Neural cell (in vitro differentiated cells): ENCODE results near the gene NTRK2. TPM values are rescaled to one million over a fixed set of nuclear protein-coding genes. Genes with fewer than 3 reads are reported as not detected.

ENCODE experiments used
- H2AFZ ChIP-seq: fragments of 200-600, 300-800 bp; sonication (generic), shearing (Covaris generic); 2 replicates; pipeline ENCODE4 v1.6.0; 2014; ENCODE audit warnings: low read depth, mild to moderate bottlenecking, antibody characterized with exemption, low read length, moderate library complexity
- H3F3A ChIP-seq: fragments of 200-600 bp; shearing (Covaris generic); 2 replicates; pipeline ENCODE4 v1.6.1; 2016; ENCODE audit warnings: mild to moderate bottlenecking, moderate library complexity, mixed read lengths, antibody characterized with exemption, low read length; ENCODE audit not compliant: insufficient read depth, poor library complexity, severe bottlenecking
- H3K27ac ChIP-seq: fragments of 200-600, 300-800 bp; sonication (generic), shearing (Covaris generic); 2 replicates; pipeline ENCODE4 v1.5.1; 2014; ENCODE audit warnings: mild to moderate bottlenecking, low read length, moderate library complexity
- H3K27me3 ChIP-seq: fragments of 300-800, 200-600 bp; sonication (generic), shearing (Covaris generic); 2 replicates; pipeline ENCODE4 v1.6.0; 2014; ENCODE audit warnings: mild to moderate bottlenecking, low read depth, low read length, moderate library complexity; ENCODE audit not compliant: insufficient read depth
- H3K36me3 ChIP-seq: fragments of 300-800, 200-600 bp; sonication (generic), shearing (Covaris generic); 2 replicates; pipeline ENCODE4 v1.5.1; 2014; ENCODE audit warnings: mild to moderate bottlenecking, antibody characterized with exemption, low read length, moderate library complexity; ENCODE audit not compliant: insufficient read depth
- H3K4me2 ChIP-seq: fragments of 300-800, 200-600 bp; sonication (generic), shearing (Covaris generic); 2 replicates; pipeline ENCODE4 v1.6.0; 2014; ENCODE audit warnings: mild to moderate bottlenecking, low read length
- H3K4me3 ChIP-seq: fragments of 300-800, 200-600 bp; sonication (generic), shearing (Covaris generic); 2 replicates; pipeline ENCODE4 v1.5.1; 2014; ENCODE audit warnings: mild to moderate bottlenecking, low read length, moderate library complexity
- H3K79me2 ChIP-seq: fragments of 200-600 bp; shearing (Covaris generic); replicated peaks from 2 replicates; pipeline ENCODE4 v1.6.0; 2014; ENCODE audit warnings: mild to moderate bottlenecking, low read length, moderate library complexity; ENCODE audit not compliant: insufficient read depth
- H3K9ac ChIP-seq: fragments of 300-800, 200-600 bp; sonication (generic), shearing (Covaris generic); 2 replicates; pipeline ENCODE4 v1.6.1; 2016; ENCODE audit warnings: mild to moderate bottlenecking, low read length, mixed read lengths
- H3K9me2 ChIP-seq: fragments of 200-600 bp; shearing (Covaris generic); 2 replicates; pipeline ENCODE4 v1.6.1; 2016; ENCODE audit warnings: mild to moderate bottlenecking, low read length, mixed read lengths; ENCODE audit not compliant: insufficient read depth
- H3K9me3 ChIP-seq: fragments of 200-600, 300-800 bp; sonication (generic), shearing (Covaris generic); 2 replicates; pipeline ENCODE4 v1.6.1; 2016; ENCODE audit warnings: mild to moderate bottlenecking, mixed run types, low read length, moderate library complexity, mixed read lengths
- H4K20me1 ChIP-seq: fragments of 200-600 bp; shearing (Covaris generic); 2 replicates; pipeline ENCODE4 v1.6.1; 2016; ENCODE audit warnings: mild to moderate bottlenecking, mixed run types; ENCODE audit not compliant: insufficient read depth
- CTCF ChIP-seq: fragments of 450-650 bp; IDR thresholded peaks from 2 replicates; pipeline ENCODE4 v1.5.1; 2014; ENCODE audit warnings: antibody characterized with exemption, mild to moderate bottlenecking, moderate library complexity; ENCODE audit not compliant: poor library complexity, severe bottlenecking
- EP300 ChIP-seq: fragments of 450-650 bp; conservative IDR thresholded peaks from 2 replicates; pipeline ENCODE4 v1.6.1; 2014; ENCODE audit warnings: antibody characterized with exemption, mild to moderate bottlenecking, moderate library complexity; ENCODE audit not compliant: poor library complexity, severe bottlenecking
- EZH2 ChIP-seq: fragments of 200-600, 300-800 bp; shearing (Covaris generic), sonication (generic); IDR thresholded peaks from 2 replicates; pipeline ENCODE4 v1.6.1; 2014; ENCODE audit warnings: antibody characterized with exemption, low read length, borderline replicate concordance, mild to moderate bottlenecking; ENCODE audit not compliant: insufficient read depth, poor library complexity, severe bottlenecking
- MXI1 ChIP-seq: fragments of 450-650 bp; conservative IDR thresholded peaks from 2 replicates; pipeline ENCODE4 v1.6.1; 2014; ENCODE audit warnings: antibody characterized with exemption, mild to moderate bottlenecking; ENCODE audit not compliant: poor library complexity, severe bottlenecking
- POLR2AphosphoS5 ChIP-seq: IDR thresholded peaks from 2 replicates; pipeline ENCODE4 v1.6.1; 2012
- RAD21 ChIP-seq: fragments of 450-650 bp; conservative IDR thresholded peaks from 2 replicates; pipeline ENCODE4 v1.6.1; 2014; ENCODE audit warnings: antibody characterized with exemption, mild to moderate bottlenecking, moderate library complexity
- SMC3 ChIP-seq: fragments of 450-650 bp; conservative IDR thresholded peaks from 2 replicates; pipeline ENCODE4 v1.6.1; 2014; ENCODE audit warnings: antibody characterized with exemption, mild to moderate bottlenecking, moderate library complexity; ENCODE audit not compliant: poor library complexity
- TAF1 ChIP-seq: IDR thresholded peaks from 2 replicates; pipeline ENCODE4 v1.6.1; 2012; ENCODE audit warnings: low read depth
- polyA plus RNA-seq: library from polyadenylated mRNA; depleted of rRNA; stranded (reverse); fragments of >200 nt; gene quantifications from 2 replicates; pipeline ENCODE4 v1.2.3, GENCODE V29; 2014
- TF ChIP-seq, protein P1 (sequence below): IDR thresholded peaks from 2 replicates; pipeline ENCODE4 v1.6.1; 2012; ENCODE audit warnings: borderline replicate concordance

The NTRK2 gene
- polyA plus RNA-seq, 1 donor from 2014 or later = 14.2 TPM

DNA sequence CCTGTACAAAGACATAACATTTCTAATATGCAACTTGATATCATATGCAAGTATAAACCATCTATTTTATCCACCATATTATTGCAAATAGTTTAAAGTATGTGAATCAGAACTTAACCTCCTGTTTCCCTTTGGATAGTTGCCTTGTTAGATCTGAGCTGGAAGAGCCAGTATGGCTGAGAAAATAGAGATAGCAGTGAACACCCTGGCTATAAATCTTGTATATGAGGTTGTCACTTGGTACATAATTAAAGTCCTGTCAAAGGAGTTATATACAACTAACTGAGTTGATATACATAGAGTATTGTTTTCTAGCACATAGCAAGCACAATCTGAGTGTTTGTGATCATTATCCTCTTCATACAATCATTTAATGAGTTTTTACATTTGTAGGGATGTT is 272.3 kb downstream of the NTRK2 start:
- Histone ChIP-seq H3K27me3 (no peaks in the 10 kb centered on the region), H2AFZ (no peak overlapping the region), H3K36me3 (no peaks in the 10 kb centered on the region), H3K79me2 (no peaks in the 10 kb centered on the region), H3K4me2 (no peak overlapping the region), H4K20me1 (no peaks in the 10 kb centered on the region), H3K27ac (no peak overlapping the region), H3K9me3 (no peaks in the 10 kb centered on the region), H3K4me3 (no peak overlapping the region), H3K9ac (no peak overlapping the region), H3F3A (peaks cover 13% of the 10 kb centered on the region), H3K9me2 (no peaks in the 10 kb centered on the region)
- TF ChIP-seq CTCF = no peak
- no peak for TF ChIP-seq EP300
- TF ChIP-seq POLR2AphosphoS5 = no peak
- TF ChIP-seq, protein P1, sequence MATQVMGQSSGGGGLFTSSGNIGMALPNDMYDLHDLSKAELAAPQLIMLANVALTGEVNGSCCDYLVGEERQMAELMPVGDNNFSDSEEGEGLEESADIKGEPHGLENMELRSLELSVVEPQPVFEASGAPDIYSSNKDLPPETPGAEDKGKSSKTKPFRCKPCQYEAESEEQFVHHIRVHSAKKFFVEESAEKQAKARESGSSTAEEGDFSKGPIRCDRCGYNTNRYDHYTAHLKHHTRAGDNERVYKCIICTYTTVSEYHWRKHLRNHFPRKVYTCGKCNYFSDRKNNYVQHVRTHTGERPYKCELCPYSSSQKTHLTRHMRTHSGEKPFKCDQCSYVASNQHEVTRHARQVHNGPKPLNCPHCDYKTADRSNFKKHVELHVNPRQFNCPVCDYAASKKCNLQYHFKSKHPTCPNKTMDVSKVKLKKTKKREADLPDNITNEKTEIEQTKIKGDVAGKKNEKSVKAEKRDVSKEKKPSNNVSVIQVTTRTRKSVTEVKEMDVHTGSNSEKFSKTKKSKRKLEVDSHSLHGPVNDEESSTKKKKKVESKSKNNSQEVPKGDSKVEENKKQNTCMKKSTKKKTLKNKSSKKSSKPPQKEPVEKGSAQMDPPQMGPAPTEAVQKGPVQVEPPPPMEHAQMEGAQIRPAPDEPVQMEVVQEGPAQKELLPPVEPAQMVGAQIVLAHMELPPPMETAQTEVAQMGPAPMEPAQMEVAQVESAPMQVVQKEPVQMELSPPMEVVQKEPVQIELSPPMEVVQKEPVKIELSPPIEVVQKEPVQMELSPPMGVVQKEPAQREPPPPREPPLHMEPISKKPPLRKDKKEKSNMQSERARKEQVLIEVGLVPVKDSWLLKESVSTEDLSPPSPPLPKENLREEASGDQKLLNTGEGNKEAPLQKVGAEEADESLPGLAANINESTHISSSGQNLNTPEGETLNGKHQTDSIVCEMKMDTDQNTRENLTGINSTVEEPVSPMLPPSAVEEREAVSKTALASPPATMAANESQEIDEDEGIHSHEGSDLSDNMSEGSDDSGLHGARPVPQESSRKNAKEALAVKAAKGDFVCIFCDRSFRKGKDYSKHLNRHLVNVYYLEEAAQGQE = no peak
- TF ChIP-seq RAD21 = no peak
- no peak for TF ChIP-seq TAF1
- TF ChIP-seq EZH2 = no peak
- TF ChIP-seq MXI1 = no peak
- no peak for TF ChIP-seq SMC3

GRCh38 chr9:84943482-84944050 is 274.0 kb downstream of the NTRK2 start:
- Histone ChIP-seq H3K4me3 (peak overlapping the region; percentile 0), H3K4me2 (no peak overlapping the region), H3F3A (peaks cover 8% of the 10 kb centered on the region), H3K27me3 (no peaks in the 10 kb centered on the region), H3K27ac (peak overlapping the region; percentile 62), H2AFZ (no peak overlapping the region), H3K9me2 (no peaks in the 10 kb centered on the region), H3K9me3 (no peaks in the 10 kb centered on the region), H3K36me3 (no peaks in the 10 kb centered on the region), H4K20me1 (no peaks in the 10 kb centered on the region), H3K9ac (peak overlapping the region; percentile 0), H3K79me2 (no peaks in the 10 kb centered on the region)
- TF ChIP-seq MXI1 = no peak
- TF ChIP-seq CTCF = no peak
- TF ChIP-seq, protein P1 = no peak
- no peak for TF ChIP-seq SMC3
- TF ChIP-seq TAF1 = no peak
- no peak for TF ChIP-seq EP300
- TF ChIP-seq EZH2 = no peak
- TF ChIP-seq RAD21 = no peak
- TF ChIP-seq POLR2AphosphoS5 = no peak
